Activated T-cell treated with anti-CD3 and anti-CD28 coated beads, Interleukin-2, amount 50 U/mL, for 24 hours (primary cell): ENCODE measurements around the gene EMC10.

ENCODE experiments used
- DNase-seq: peaks from one replicate; pipeline ENCODE4 v3.0.0-alpha.2; 2020
- H3K27ac Mint-ChIP-seq: 2 replicates; pipeline ENCODE4 v1.8.0; 2020; ENCODE audit warnings: mild to moderate bottlenecking, mixed read lengths
- H3K27me3 Mint-ChIP-seq: 2 replicates; pipeline ENCODE4 v1.8.0; 2020; ENCODE audit warnings: mixed read lengths
- H3K36me3 Mint-ChIP-seq: 2 replicates; pipeline ENCODE4 v1.8.0; 2020; ENCODE audit warnings: low read depth, mixed read lengths
- H3K4me1 Mint-ChIP-seq: 2 replicates; pipeline ENCODE4 v1.8.0; 2020; ENCODE audit warnings: low read depth, mixed read lengths
- H3K4me3 Mint-ChIP-seq: 2 replicates; pipeline ENCODE4 v1.8.0; 2020; ENCODE audit warnings: mild to moderate bottlenecking, moderate library complexity, mixed read lengths
- H3K9me3 Mint-ChIP-seq: 2 replicates; pipeline ENCODE4 v1.8.0; 2020; ENCODE audit warnings: mixed read lengths

The EMC10 gene

DNA sequence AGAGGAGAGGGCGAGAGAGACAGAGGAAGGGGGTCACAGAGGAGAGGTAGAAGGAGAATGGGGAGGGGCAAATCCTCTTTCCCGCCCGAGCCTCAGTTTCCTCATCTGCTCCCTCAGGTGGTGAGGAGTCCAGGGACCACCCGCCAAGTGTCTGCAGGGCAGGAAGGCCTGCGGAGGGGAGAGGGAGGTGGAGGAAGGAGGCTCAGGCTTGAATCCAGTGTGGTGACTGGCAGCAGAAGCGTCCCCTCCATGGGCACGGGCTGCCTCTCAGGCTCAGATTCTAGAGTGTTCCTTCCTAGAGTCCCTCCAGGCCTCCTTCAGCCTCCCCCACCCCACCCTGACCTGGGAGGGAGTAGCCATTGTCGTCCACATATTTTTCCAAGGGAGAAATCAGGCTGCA lies 16.9 kb downstream of the EMC10 start:
- Mint-ChIP-seq H3K27ac (no peak overlapping the region), H3K4me1 (peaks cover 19% of the 10 kb centered on the region), H3K36me3 (no peaks in the 10 kb centered on the region)

GRCh38 chr19:50494186-50495019 lies 18.1 kb downstream of the EMC10 start:
- Mint-ChIP-seq H3K27ac (no peak overlapping the region), H3K4me1 (peaks cover 19% of the 10 kb centered on the region), H3K36me3 (no peaks in the 10 kb centered on the region), H3K9me3 (no peaks in the 10 kb centered on the region), H3K4me3 (no peak overlapping the region), H3K27me3 (no peaks in the 10 kb centered on the region)
- no peak for DNase-seq

More for the DNA sequence above, 16.9 kb downstream of the EMC10 start:
- Mint-ChIP-seq H3K27me3 (no peaks in the 10 kb centered on the region), H3K4me3 (no peak overlapping the region), H3K9me3 (no peaks in the 10 kb centered on the region)
- no peak for DNase-seq

DNA sequence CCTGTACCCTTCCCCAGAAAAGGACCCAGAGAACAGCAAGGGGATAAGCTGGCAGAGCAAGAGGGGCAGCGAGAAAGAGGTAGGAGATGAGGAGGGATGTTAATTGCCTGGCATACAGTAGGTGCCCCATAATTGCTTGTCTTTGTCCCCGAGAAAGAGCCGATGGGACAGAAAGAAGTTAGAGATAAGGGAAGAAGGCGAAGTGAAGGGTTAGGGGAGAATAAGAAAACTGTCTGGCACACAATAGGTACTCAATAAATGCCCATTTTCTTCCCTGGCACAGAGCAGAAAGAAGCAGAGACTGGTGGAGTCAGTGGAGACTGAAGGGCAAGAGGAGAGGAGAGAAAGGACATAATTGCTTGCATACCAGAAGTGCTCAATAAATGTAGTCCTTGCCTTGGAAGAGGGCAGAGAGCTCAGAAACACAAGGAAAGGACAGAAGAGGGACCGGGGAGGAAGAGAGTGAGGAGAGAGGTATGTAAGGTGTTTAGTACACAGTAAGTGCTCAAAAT lies 18.8 kb downstream of the EMC10 start:
- no peaks in the 10 kb centered on the region for H3K27me3 Mint-ChIP-seq
- no peak overlapping the region for H3K4me3 Mint-ChIP-seq
- H3K27ac Mint-ChIP-seq, result no peak overlapping the region
- no peak for DNase-seq
- peaks cover 19% of the 10 kb centered on the region for H3K4me1 Mint-ChIP-seq
- no peaks in the 10 kb centered on the region for H3K9me3 Mint-ChIP-seq
- H3K36me3 Mint-ChIP-seq, result no peaks in the 10 kb centered on the region

GRCh38 chr19:50496189-50497021 lies 20.1 kb downstream of the EMC10 start:
- peaks cover 11% of the 10 kb centered on the region for H3K4me1 Mint-ChIP-seq
- DNase-seq, result no peak
- H3K27ac Mint-ChIP-seq, result no peak overlapping the region
- no peaks in the 10 kb centered on the region for H3K9me3 Mint-ChIP-seq
- H3K4me3 Mint-ChIP-seq, result no peak overlapping the region
- H3K36me3 Mint-ChIP-seq, result no peaks in the 10 kb centered on the region
- no peaks in the 10 kb centered on the region for H3K27me3 Mint-ChIP-seq

- no peak overlapping the region for H3K27ac Mint-ChIP-seq
- no peaks in the 10 kb centered on the region for H3K9me3 Mint-ChIP-seq
- H3K27me3 Mint-ChIP-seq, result no peaks in the 10 kb centered on the region
- no peak for DNase-seq
- no peak overlapping the region for H3K4me3 Mint-ChIP-seq
- H3K36me3 Mint-ChIP-seq, result no peaks in the 10 kb centered on the region
- H3K4me1 Mint-ChIP-seq, result peaks cover 5% of the 10 kb centered on the region
Observed at GRCh38 chr19:50497022-50497405, 20.7 kb downstream of the EMC10 start.

DNA sequence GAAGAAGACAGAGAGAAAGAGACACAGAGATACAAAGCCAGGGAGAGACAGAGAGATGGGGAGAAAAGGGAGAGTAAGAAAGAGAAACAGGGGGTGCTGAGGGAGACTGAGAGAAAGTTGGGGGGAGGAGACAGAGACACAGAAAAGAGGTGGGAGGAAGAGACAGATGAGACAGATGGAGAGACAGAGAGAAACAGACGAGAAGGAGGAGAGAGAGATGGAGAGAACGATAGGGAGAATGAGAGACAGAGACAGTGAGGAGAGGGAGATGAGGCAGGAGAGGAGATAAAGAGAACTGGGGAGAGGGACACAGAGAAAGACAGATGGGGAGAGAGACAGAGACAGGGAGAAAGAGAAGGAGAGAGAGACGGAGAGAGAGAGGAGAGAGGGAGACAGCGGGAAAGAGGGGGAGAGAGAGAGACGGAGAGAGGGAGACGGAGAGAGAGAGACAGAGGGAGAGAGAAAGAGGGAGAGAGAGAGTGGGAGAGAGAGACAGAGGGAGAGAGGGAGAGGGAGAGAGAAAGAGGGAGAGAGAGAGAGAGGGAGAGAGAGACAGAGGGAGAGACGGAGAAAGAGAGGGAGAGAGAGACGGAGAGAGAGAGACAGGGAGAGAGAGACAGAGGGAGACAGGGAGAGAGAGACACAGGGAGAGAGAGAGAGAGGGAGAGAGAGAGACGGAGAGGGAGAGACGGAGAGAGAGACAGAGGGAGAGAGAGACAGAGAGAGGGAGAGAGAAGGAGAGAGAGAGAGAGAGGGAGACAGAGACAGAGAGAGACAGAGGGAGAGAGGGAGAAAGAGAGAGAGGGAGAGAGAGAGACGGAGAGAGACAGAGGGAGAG lies 22.1 kb downstream of the EMC10 start:
- Mint-ChIP-seq H3K9me3 (no peaks in the 10 kb centered on the region), H3K36me3 (no peaks in the 10 kb centered on the region), H3K4me1 (no peaks in the 10 kb centered on the region), H3K27ac (no peak overlapping the region), H3K4me3 (no peak overlapping the region), H3K27me3 (no peaks in the 10 kb centered on the region)
- DNase-seq, result no peak

DNA sequence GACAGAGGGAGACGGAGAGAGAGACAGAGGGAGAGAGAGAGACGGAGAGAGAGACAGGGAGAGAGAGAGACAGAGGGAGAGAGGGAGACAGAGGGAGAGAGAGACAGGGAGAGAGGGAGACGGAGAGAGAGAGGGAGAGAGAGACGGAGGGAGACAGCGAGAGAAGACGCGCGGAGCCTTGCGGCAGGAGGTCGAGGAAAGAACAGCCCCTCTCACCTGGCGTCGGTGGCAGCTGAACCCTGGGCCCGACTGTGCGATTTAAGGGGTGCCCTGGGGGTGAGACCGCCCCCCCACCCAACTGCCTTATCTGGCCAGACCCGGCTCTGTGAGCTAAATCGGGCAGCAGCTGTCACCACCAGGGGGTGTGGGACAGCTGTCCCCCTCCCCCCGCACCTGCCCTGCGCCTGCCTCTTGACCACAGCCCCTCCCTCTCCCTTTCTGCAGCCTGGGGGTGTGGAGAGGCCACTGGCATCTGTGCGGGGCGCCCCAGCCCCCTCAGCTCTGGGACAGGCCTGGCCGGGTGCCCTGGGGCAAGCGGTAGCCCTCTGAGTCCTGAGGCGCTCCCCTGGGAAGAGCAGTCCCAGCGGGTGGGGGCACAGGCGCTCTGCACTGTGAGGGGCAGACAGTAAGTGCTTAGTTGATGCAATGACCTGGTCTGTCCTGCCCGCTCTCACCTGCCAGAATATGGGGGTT lies 23.9 kb downstream of the EMC10 start:
- Mint-ChIP-seq H3K4me1 (no peaks in the 10 kb centered on the region), H3K36me3 (peaks cover 2% of the 10 kb centered on the region)

DNA sequence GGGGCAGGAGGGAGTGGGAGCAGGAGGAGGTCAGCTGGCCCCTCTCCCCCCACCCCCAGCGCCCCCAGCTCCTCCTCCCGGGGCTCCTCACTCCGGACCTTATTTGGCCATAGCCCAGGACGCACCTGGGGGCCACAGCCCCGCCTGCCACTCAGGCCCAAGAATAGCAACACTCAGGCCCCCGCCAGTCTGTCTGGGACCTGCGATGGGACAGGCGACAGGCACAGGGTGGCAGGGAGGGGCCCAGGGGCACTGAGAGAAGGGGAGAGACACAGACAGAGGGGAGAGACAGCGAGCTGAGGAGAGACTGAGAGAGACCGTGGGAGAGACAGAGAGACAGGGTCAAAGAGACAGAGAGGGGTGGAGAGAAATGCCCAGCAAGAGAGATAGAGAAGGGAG lies 24.4 kb downstream of the EMC10 start:
- H3K27me3 Mint-ChIP-seq, result no peaks in the 10 kb centered on the region
- no peaks in the 10 kb centered on the region for H3K9me3 Mint-ChIP-seq
- DNase-seq, result no peak
- H3K4me3 Mint-ChIP-seq, result no peak overlapping the region
- H3K36me3 Mint-ChIP-seq, result peaks cover 6% of the 10 kb centered on the region
- H3K27ac Mint-ChIP-seq, result no peak overlapping the region
- H3K4me1 Mint-ChIP-seq, result no peaks in the 10 kb centered on the region

More for the DNA sequence above, 23.9 kb downstream of the EMC10 start:
- DNase-seq, result no peak
- Mint-ChIP-seq H3K4me3 (no peak overlapping the region), H3K27ac (no peak overlapping the region), H3K9me3 (no peaks in the 10 kb centered on the region), H3K27me3 (no peaks in the 10 kb centered on the region)

GRCh38 chr19:50501186-50501567 lies 24.9 kb downstream of the EMC10 start:
- Mint-ChIP-seq H3K36me3 (peaks cover 6% of the 10 kb centered on the region), H3K4me3 (no peak overlapping the region), H3K4me1 (no peaks in the 10 kb centered on the region), H3K27ac (no peak overlapping the region), H3K9me3 (no peaks in the 10 kb centered on the region), H3K27me3 (no peaks in the 10 kb centered on the region)
- no peak for DNase-seq

GRCh38 chr19:50501568-50502475 lies 25.5 kb downstream of the EMC10 start:
- H3K4me3 Mint-ChIP-seq, result no peak overlapping the region
- no peaks in the 10 kb centered on the region for H3K9me3 Mint-ChIP-seq
- no peak for DNase-seq
- H3K27ac Mint-ChIP-seq, result no peak overlapping the region
- no peaks in the 10 kb centered on the region for H3K4me1 Mint-ChIP-seq
- H3K36me3 Mint-ChIP-seq, result peaks cover 6% of the 10 kb centered on the region
- H3K27me3 Mint-ChIP-seq, result no peaks in the 10 kb centered on the region

DNA sequence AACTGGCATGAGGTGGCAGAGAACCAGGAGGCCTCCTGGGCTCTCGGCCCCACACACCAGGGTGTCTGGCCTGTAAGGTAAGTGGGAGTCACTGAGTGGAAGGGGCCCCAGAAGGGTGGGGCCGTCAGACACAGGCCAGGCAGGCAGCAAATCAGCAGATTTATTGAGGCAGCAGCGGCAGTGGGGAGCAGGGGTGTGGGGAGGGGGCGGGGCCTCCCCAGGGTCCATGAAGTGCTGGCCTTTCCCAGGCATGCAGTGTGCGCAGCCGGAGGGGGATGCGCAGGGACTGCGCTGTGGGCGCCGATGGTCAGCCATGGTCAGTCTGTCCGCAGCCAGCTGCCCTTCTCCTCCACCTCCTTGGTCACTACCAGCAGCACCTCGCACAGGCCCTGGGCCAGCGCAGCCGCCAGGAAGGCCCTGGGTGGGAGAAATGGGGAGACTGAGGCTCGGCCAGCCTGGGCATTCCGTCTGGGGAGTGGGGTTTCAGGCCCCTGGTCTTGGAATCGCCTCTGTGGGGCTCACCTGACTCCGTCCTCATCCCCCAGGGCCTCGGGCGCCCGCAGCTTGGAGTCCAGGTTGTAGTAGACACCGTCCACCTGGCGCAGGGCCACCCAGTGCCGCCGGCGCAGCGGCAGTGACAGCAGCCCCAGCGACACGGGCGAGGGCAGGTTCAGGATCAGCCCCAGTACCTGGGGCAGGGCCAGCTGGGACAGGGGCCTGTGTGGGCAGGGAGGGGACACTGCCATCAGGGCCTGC lies 29.7 kb downstream of the EMC10 start:
- Mint-ChIP-seq H3K9me3 (no peaks in the 10 kb centered on the region), H3K27ac (no peak overlapping the region), H3K4me3 (no peak overlapping the region), H3K36me3 (peaks cover 17% of the 10 kb centered on the region), H3K27me3 (no peaks in the 10 kb centered on the region), H3K4me1 (peaks cover 11% of the 10 kb centered on the region)
- no peak for DNase-seq

- Mint-ChIP-seq H3K36me3 (peaks cover 17% of the 10 kb centered on the region), H3K27ac (no peak overlapping the region), H3K27me3 (no peaks in the 10 kb centered on the region), H3K9me3 (no peaks in the 10 kb centered on the region), H3K4me1 (peaks cover 15% of the 10 kb centered on the region), H3K4me3 (no peak overlapping the region)
- DNase-seq, result no peak
Observed at GRCh38 chr19:50506700-50507099, 30.4 kb downstream of the EMC10 start.
